Non-pigmented ciliary epithelial cell (primary cell): ENCODE results near the gene EPSTI1.
A peak's percentile ranks its signal among the peaks of the same experiment; 100 is the strongest.

Experiments
- DNase-seq: peaks from one replicate; pipeline ENCODE4 v3.0.0-alpha.2; 2010; ENCODE audit warnings: low read depth

The EPSTI1 gene

DNA sequence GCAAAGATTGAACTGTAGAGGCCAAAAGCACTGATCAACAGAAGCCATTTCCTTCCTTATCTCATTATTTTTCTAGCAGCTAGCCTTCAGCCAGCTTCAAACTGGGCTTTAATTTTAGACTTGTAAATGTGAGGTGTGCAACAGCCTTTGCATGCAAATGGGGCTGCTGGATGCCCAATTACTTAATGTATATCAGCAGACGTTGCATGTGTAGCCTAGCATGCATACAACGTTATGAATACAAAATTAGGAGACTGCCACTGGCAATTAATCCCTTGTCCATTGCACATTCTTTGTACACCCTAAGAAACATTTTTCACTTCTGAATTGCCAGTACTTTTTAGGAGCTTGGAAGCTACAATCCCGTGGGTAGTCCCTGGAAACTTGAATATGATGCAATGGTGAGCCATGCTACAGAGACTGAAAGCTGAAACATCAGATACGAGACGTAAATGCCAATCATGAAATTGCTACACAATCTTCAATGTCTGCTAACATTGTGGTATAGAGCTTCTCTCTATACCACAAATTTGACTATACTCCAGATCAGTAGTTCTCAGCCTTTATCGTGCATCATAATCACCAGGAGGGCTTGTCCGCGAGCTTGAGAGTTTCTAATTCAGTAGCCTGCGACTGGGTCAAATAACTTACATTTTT, 20.2 kb downstream of the EPSTI1 start:
- no peak for DNase-seq

DNA sequence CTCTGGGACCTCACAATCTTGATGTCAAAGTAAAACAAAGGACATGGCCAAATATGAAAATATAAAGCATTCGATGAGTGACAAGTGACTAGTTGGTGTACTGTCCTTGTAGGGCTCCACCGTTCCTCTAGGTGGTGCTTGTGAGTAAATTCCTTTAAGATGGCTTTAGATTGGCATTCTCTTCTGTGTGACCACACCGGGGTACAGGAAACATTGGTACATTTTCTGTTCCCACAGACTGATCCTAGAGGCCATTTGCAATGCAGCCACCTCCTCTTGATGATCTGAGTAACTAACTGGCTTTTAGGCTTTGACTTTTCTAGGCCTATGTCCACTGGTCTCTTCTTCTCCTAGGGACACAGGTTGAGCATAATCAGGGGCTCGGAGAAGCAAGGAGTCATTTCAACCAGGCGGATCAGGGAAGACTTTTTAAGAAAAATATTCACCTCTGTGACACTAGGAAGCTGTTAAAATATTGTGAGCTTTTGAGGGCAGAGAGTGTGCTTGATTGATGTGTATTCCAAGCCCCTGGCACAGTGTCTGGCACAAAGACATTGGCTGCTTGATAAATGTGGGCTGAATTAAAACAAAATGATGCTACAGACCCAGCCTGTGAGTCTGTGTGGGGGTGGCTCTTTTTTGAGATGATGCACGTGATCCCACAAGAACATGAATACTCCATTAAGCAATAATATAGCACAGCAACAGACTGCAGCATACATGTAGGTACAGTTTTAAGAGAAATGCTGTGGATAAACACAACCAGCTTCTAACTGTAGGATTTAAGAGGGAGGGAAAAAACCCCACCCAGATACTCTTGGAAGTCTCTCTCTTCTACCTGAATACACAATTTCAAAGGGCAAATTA, 21.0 kb downstream of the EPSTI1 start:
- no peak for DNase-seq

DNA sequence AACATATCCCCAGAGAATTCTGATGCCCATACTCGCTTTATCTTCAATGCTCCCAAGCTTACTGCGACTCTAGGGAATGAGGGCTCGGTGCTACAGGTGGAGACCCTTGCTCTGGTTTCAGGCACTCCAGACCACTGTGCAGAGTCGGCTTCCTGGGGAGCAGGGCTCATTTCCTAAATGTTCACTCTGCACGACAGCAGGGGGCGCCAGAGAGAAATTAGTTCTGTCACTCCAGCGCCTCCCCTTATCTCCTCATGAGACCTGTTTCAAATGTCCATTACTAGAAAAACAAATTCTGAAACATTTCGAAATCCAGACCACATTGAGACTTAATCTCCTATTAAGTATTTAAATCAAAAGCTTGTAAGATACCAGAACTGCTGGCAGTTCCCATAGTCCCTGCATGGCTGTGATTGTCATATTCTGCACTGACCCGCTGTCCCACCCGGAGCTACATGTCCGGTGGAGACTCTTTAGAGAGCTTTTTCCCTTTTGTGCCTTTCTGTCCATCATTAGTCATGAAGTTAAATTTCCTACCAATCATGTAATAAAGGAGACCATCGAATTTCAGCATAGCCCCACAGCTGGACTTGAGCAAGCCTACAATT, 22.4 kb downstream of the EPSTI1 start:
- DNase-seq: no peak

DNA sequence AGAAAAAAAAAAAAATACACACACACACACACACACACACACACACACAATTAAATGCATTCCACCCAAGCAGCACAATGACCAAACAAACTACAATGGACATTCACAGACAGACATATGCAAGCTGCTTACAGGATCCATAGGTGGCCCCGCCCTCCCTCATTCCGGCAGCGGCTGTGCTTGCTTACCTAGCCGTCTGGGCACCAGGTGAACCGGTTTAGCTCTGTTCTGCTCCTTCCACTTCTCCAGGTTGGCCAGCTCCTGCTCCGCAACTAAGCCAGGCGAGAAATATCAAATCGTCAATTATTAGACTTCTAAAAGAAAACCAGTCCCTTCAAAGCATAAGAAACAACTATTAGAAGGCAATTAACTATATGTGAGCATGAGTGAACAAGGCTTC, 23.1 kb downstream of the EPSTI1 start:
- no peak for DNase-seq

DNA sequence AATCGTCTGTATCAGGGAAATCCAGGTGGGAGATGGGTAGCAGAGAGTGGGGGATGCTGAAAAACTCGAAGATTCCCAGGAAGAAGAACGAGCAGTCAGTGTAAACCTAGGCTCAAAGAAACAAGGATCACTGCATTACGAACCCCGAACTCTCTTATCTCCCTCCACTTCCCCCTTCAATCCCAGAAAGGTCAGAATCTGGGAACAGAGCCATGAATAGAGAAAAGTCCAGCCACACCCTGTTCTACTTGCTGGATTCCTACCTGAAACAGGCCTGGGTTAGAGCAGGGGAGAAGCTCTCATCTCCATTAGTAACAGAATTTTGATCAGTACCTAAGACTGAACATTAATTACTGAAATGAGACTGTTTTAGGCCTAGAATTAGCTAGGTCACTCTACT, 24.4 kb downstream of the EPSTI1 start:
- DNase-seq: no peak

DNA sequence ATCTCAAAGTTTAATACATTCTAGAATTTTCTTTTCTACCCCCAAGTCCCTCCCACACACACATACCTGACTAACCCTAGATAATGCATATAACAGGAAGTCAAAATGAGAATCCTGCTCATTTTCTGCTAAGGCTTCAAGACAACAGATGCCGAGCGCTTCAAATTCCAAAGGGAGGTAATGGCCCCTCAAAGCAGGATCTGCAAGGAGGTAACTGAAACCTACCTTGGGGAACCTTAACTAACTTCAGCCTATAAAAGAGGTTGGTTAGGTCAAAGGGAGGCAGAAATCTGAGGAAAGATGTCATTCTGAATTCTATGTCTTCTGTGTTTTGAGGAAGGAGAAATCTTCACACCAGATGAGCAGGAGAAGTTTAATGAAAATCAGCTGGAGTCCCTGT, 26.8 kb downstream of the EPSTI1 start:
- no peak for DNase-seq

DNA sequence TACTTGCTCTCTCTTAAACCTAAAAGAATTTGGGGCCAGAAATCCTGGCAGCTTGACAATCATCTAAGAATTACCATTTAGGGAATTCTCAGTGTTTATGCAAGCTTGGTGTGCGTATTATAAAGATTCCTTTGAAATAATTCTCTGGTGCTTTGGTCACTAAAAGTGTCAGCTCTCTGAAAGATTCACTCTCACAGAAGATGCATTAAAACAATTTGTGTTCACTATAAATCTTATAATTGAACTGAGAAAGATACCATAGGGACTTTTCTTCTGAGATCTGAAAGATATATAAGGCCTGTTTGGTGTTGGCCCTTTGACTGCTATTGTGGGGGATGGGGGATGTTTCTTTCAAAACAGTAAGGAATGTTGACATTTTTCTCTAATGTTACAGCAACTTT, 27.3 kb downstream of the EPSTI1 start:
- no peak for DNase-seq

DNA sequence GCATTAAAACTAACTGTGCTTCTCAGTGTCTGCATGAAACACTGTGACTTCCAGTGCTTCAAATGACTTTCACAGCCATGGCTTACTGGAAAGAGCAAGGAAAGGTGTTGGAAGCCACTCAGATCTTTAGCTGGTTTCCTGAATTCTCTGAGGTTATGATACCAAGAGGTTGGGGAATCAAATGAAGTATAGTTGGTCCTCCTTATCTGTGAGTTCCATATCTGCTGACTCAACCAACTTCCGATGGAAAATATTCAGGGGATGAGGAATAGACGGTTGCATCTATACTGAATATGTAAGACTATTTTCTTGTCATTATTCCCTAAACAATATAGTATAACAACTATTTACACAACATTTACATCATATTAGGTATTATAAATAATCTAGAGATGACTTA, 32.4 kb downstream of the EPSTI1 start:
- DNase-seq: no peak

DNA sequence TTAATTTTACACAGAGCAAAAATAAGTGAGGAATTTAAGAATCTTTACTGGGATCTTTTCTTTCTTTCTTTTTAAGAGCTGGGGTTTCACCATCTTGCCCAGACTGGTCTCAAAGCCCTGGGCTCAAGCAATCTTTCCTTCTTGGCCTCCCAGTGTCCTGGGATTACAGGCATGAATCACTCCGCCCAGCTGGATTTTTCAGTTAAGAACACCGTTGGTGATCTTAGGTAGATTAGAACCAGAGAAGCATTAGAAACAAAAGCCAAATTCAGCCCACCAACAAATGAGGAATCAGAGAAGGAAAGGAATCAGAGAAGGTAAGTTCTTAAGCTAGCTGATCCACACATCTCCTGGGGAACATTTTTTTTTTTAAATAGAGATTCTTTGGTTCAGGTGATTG, 34.2 kb downstream of the EPSTI1 start:
- DNase-seq: no peak

DNA sequence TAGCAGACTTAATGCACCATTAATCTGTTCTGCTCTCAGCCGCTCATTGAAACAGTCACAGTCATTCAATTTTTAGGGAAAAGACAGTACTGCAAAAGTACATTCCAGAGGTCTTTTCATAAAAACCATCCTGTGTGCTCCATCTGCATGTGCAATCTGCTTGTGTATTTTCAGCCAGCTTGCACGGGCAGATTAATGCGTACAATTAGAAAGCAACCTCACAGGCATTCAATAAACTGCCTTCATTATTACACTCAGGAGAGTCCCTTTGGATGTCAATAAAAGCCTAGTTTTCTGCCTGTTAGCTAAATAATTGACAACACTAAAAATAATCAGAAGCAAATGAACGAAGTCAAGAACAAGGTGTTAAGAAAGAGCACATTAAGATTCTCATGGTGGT, 41.9 kb downstream of the EPSTI1 start:
- no peak for DNase-seq

DNA sequence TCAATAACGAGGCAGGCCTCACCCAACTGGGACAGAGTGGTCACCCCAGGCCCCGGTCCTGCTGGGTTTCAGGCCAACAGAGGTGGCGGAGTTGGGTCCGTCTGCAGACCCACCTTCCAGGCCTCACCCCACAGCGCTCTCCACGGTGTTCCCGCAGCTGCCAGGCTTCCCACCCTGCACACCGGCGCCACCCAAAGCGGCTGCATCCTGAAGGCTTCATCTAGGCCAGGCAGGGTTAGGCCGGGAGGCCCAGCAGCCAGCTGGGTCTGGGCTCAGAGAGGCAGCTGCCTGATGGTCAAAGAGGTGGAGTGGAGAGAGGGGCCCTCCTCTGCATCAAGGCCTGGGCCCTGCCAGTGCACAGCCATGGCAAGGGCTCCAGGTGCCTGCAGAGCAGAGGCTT, 44.1 kb downstream of the EPSTI1 start:
- no peak for DNase-seq

DNA sequence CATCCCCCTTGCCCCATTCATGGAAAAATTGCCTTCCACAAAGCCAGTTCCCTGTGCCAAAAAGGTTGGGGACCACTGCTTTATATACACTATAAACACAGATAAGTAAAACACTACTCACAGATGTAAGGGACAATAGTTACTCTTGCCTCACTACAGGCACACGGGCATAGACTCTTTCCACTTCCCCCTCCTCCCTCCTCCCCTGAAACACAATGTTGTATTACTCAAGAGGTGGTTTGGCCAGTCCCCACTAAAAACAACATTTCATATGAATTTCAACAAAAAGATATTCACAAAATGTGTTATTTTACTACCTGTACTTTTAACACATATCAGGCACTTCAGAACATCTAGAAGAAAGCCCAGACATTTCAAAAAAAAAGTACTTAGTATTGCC, 45.1 kb downstream of the EPSTI1 start:
- DNase-seq: no peak

DNA sequence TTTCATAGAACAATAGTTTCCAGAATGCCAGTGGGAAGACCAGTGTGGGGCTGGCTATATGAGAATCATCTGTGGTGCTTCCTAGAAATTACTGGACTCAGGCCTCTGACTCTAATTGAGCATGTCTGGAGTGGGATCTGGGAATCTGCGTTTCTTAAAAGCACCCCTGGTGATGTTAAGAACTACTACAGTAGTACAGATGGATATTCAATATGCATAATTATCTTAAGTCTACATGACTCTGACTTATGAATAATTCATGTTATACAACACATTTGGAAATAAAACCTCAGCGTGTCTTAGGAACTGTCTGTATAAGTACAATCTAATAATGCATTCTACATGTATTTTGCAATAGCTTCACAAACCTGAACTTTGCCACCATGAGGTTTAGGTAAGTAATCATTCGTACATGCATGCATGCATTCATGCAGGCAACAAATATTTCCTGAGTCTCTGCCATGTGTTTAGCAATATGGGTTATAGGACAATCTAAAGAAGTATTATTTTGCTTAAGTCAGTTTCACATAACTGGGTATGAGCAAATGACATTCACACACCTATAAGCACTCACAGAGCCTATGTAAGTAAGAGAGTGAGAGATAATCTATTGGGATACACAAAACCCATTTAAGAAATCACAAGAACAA, 62.0 kb downstream of the EPSTI1 start:
- DNase-seq: no peak

DNA sequence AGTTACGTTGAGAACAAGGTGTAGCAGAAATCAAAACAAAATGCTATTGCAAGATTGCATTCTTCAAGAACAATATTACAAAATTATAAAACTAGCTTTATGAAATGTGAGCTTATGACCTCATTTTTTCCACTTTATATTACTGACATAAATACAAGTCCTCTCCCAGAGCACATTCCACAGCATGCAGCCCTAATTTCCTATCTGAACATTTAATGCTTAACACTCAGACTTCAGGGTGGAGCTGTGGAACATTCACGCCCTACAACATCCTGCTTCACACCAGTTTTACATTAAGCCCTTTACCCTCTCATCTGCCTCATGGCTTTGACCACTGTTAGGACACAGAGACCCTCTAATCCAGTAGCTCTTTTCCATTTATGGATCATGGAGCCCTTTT, 65.5 kb downstream of the EPSTI1 start:
- DNase-seq: no peak

DNA sequence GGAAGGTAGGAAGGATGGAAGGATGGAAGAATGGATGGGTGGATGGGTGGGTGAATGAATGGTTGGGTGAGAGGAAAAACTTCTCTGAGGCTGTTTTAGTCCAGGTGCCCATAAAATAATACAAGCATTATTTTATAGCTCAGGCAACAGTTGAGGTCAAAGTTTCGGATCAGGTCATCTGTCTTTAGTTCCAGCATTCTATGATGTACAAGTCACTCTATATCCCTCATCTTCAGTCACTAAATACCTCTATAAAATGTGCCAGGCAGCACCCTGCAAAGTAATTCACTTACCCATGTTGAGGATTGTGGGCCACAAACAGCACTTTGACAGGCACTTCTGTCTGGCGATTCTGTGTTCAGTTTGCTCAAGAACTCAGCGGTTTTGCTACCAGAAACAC, 66.0 kb downstream of the EPSTI1 start:
- no peak for DNase-seq

DNA sequence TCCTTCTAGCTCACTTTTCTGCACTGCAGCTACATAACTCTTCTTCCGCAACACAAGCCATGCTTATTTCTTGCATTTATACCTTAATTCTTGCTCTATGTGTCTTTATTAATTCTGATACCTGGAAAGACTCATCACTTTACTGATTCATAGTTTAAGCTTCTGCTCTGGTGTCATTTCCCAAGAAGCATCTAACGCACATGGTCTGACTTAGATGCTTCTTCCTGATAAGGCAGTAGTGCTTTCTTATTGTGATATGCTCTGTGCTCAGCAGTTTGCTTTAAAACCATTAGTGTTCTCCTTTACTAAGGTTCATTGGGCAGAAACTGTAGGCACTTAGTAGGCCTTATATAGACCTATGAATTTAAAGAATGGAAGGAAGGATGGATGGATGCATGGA, 66.4 kb downstream of the EPSTI1 start:
- no peak for DNase-seq

DNA sequence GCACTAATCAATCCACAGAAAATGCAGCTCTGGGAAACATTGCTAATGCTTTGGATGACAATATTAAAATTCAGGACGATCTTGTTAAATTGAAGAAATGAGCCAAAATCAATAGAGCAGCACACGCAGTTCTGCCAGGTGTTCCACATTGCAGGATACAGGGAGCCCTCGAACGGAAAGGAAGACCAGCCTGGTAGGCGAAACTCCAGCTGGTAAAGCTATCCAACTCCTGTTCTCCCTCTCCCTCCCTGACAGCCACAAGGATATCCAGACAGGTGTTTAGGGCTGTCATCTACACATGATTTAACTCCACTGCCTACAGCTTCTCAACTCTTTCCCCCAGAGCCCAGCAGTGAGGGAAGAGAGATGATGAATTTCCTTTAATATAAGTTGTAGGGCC, 67.7 kb downstream of the EPSTI1 start:
- no peak for DNase-seq

DNA sequence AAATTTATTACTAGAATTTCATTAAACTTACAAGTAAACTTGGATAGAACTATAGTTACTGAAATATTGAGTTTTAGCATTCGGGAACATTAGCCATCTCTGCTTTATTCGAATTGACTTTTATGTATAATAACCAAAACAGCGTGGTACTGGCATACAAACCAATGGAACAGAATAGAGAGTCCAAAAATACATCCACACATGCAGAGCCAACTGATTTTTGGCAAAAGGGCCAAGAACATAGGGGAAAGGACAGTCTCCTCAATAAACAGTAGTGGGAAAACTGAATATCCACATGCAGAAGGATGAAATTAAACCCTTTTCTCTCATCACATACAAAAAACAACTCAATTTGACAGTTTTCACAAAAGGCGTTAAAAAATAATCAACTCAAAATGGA, 84.3 kb downstream of the EPSTI1 start:
- DNase-seq: no peak

DNA sequence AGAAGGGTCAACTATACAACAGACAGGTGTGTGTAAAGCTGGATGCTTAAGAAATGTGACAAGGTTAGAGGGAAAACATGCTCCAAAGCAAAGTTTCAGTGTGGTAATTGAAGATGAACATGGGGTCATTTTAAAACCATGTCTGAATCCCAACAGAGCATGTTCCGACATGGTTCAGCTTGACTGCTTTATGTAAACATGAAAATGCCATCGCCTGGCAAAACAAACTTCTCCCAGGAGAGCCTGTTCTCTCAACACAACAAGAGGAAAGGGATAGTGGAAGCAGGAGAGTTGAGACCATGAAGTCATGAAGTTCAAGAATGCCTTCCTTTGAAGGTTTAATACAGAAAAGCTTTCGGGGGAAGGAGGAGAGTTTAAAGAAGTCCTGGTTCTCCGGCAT, 85.8 kb downstream of the EPSTI1 start:
- no peak for DNase-seq

DNA sequence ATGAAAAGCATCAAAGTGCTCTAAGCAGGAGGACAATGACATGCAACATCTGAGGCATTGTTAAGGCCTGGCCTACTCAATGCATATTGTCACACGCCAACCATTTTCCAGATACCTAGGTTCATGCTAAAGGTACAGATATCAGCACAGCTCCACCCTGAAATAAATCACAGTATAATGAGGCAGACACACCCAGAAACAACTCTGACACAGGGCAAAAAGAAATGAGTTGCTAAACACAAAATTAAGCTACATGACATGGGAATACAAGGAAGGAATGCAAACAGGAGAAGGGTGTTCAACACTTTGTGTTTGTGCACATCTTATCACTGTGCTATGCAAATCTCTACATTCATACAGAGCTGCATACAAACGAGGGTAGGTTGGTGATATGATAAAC, 86.5 kb downstream of the EPSTI1 start:
- DNase-seq: no peak

DNA sequence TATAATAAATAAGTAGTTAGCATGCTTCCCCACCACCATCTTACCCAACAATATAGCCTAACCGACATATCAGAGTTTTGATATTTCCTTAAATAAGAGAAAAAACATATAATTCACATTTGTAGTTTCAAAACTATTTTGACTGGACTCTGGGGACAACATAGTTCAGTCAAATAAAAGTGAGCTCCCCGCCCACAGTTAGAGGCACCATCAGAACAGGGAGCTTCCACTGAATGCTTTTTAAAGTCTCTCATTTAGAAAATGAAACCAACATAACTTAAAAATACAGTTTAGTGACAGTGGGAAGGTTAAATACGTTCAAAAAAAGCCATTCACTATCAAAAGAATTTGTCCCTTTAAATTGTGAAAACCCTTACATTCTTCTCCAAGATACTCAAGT, 92.8 kb downstream of the EPSTI1 start:
- DNase-seq: no peak

DNA sequence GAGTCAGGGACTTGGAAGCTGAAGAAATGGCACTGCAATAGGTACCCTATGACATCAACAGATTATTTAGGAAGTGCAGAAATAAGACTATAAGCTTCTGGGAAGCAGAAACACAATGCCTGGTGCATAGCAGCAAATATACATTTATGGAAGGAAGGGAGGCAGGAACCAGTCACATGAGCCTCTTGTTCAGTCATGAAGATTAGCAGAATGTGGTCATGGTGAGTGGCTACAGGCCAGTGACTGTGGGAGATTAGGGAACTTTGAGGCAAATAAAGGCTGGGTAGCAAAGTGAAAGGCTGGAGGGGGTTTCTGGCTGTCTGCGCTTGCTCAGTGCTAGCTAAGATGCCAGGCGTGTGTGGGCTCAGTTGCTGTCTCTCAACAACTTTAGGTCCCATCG, 96.3 kb downstream of the EPSTI1 start:
- DNase-seq: no peak

DNA sequence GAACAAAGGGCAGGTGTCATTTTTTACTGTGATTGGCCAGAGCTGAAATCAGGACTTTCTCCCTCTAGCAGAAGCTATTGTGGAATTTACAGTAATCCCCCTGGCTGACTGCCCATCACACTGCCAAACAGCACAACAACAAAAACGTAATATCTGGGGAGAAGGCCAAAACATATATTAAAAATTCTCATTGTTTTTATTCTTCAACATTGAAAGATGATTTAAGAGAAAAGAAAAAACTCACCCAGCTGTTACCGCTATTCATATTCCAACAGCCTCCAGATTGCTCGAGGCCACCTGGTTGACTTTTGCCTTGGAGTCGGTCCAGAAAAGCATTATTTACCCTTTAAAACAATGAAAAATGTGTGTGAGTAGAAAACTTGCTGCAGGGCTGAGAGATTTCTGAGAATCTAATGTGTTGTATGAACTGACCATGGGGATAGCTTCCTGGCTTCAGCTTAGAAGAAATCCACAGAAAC, 97.2 kb downstream of the EPSTI1 start:
- DNase-seq: peak; percentile 47
